SK-N-SH (cell line): ENCODE data around the gene MAST2.

Experiments used
- EP300 ChIP-seq, 2 experiments: IDR thresholded peaks; 2 replicates each; pipeline versions ENCODE4 v1.4.0 to v1.6.1; 2012; ENCODE audit warnings: borderline replicate concordance in 1 of 2, low read depth in 1 of 2, low read length in 1 of 2
- FOXJ3 ChIP-seq: sonication (generic); formaldehyde crosslinking; IDR thresholded peaks from 2 replicates; pipeline ENCODE4 v1.5.1; 2020; ENCODE audit warnings: mild to moderate bottlenecking, missing genetic modification reagents
- JUND ChIP-seq: IDR thresholded peaks from 2 replicates; pipeline ENCODE4 v1.4.0; 2012
- NFIC ChIP-seq: IDR thresholded peaks from 2 replicates; pipeline ENCODE4 v1.4.0; 2012; ENCODE audit warnings: borderline replicate concordance
- NRF1 ChIP-seq: IDR thresholded peaks from 2 replicates; pipeline ENCODE4 v1.6.1; 2012; ENCODE audit warnings: low read depth, mild to moderate bottlenecking, low read length
- POLR2AphosphoS5 ChIP-seq: IDR thresholded peaks from 2 replicates; pipeline ENCODE4 v1.6.1; 2012; ENCODE audit warnings: low read depth, low read length
- TF ChIP-seq, protein P1 (sequence below): fragments of 200-600 bp; sonication (generic); IDR thresholded peaks from 2 replicates; pipeline ENCODE4 v1.6.1; 2017; ENCODE audit warnings: antibody characterized with exemption, mild to moderate bottlenecking, moderate library complexity
- TF ChIP-seq, protein P2 (sequence below): IDR thresholded peaks from 2 replicates; pipeline ENCODE4 v1.4.0; 2012; ENCODE audit warnings: low read depth

DNA sequence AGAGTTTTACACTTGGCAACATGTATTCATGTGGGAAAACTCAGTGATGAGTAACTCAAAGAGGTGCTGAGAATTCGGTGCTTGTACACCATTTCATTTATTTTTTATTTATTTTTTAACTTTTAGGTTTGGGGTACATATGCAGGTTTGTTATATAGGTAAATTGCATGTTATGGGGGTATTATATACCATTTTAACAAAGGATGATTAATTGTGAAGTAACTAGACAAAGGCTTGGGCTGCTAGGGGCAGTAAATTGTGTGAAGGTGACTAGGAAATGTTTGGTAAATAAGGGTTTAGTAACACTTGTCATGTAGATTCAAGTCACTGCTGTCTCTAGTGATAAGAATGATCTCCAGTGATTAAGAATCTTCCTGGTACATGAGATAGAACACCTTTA lies 139.0 kb downstream of the MAST2 start:
- TF ChIP-seq, protein P1, sequence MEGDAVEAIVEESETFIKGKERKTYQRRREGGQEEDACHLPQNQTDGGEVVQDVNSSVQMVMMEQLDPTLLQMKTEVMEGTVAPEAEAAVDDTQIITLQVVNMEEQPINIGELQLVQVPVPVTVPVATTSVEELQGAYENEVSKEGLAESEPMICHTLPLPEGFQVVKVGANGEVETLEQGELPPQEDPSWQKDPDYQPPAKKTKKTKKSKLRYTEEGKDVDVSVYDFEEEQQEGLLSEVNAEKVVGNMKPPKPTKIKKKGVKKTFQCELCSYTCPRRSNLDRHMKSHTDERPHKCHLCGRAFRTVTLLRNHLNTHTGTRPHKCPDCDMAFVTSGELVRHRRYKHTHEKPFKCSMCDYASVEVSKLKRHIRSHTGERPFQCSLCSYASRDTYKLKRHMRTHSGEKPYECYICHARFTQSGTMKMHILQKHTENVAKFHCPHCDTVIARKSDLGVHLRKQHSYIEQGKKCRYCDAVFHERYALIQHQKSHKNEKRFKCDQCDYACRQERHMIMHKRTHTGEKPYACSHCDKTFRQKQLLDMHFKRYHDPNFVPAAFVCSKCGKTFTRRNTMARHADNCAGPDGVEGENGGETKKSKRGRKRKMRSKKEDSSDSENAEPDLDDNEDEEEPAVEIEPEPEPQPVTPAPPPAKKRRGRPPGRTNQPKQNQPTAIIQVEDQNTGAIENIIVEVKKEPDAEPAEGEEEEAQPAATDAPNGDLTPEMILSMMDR, result no peak
- TF ChIP-seq, protein P2, sequence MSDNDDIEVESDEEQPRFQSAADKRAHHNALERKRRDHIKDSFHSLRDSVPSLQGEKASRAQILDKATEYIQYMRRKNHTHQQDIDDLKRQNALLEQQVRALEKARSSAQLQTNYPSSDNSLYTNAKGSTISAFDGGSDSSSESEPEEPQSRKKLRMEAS, result no peak
- TF ChIP-seq NFIC (no peak), EP300 (IDR thresholded peaks at IDR 0.05; ENCODE audit: borderline replicate concordance in 1 of 2, low read depth in 1 of 2, low read length in 1 of 2) (no peak), FOXJ3 (CRISPR knock-in tag) (no peak), NRF1 (no peak), POLR2AphosphoS5 (no peak), JUND (no peak)
